Ishikawa (cell line): ENCODE data around the gene CELSR2.

Source experiments
- CEBPB ChIP-seq: IDR thresholded peaks from 2 replicates; pipeline ENCODE4 v1.6.1; 2012
- CREB1 ChIP-seq: IDR thresholded peaks from 2 replicates; pipeline ENCODE4 v1.6.1; 2012; ENCODE audit warnings: low read depth
- EGR1 ChIP-seq: IDR thresholded peaks from 2 replicates; pipeline ENCODE4 v1.6.1; 2012
- EP300 ChIP-seq: IDR thresholded peaks from 2 replicates; pipeline ENCODE4 v1.6.1; 2012; ENCODE audit warnings: borderline replicate concordance
- FOXM1 ChIP-seq: IDR thresholded peaks from 2 replicates; pipeline ENCODE4 v1.6.1; 2012; ENCODE audit warnings: low read depth, borderline replicate concordance
- MAX ChIP-seq: IDR thresholded peaks from 2 replicates; pipeline ENCODE4 v1.6.1; 2012
- NFIC ChIP-seq: IDR thresholded peaks from 2 replicates; pipeline ENCODE4 v1.6.1; 2012
- RAD21 ChIP-seq: IDR thresholded peaks from 2 replicates; pipeline ENCODE4 v1.6.1; 2012; ENCODE audit warnings: low read depth
- REST ChIP-seq: IDR thresholded peaks from 2 replicates; pipeline ENCODE4 v1.6.1; 2012; ENCODE audit warnings: low read depth, mild to moderate bottlenecking
- TAF1 ChIP-seq: IDR thresholded peaks from 2 replicates; pipeline ENCODE4 v1.6.1; 2012; ENCODE audit warnings: low read depth, mild to moderate bottlenecking
- TCF12 ChIP-seq: IDR thresholded peaks from 2 replicates; pipeline ENCODE4 v1.6.1; 2012; ENCODE audit warnings: low read depth
- TEAD4 ChIP-seq: IDR thresholded peaks from 2 replicates; pipeline ENCODE4 v1.6.1; 2012
- USF1 ChIP-seq: IDR thresholded peaks from 2 replicates; pipeline ENCODE4 v1.6.1; 2012
- YY1 ChIP-seq: IDR thresholded peaks from 2 replicates; pipeline ENCODE4 v1.6.1; 2012; ENCODE audit warnings: low read depth
- ZBTB7A ChIP-seq: IDR thresholded peaks from 2 replicates; pipeline ENCODE4 v1.6.1; 2012; ENCODE audit warnings: low read depth

Gene CELSR2

GRCh38 chr1:109315288-109315687 is 65.9 kb downstream of the CELSR2 start:
- TF ChIP-seq EGR1 (no peak), ZBTB7A (no peak), USF1 (no peak), NFIC (no peak), EP300 (no peak), CREB1 (no peak), REST (no peak), FOXM1 (no peak), TAF1 (no peak), RAD21 (no peak), TEAD4 (no peak), YY1 (no peak)

- no peak for TF ChIP-seq TAF1
- no peak for TF ChIP-seq YY1
- no peak for TF ChIP-seq TEAD4
- no peak for TF ChIP-seq EGR1
- no peak for TF ChIP-seq REST
- TF ChIP-seq CREB1, result no peak
- TF ChIP-seq MAX, result no peak
- no peak for TF ChIP-seq FOXM1
- no peak for TF ChIP-seq NFIC
- no peak for TF ChIP-seq TCF12
- TF ChIP-seq USF1, result no peak
- no peak for TF ChIP-seq EP300
These were observed 67.2 kb downstream of the CELSR2 start for GRCh38 chr1:109316506-109316905.

GRCh38 chr1:109319114-109319513 is 69.8 kb downstream of the CELSR2 start:
- no peak for TF ChIP-seq TEAD4
- no peak for TF ChIP-seq EP300
- no peak for TF ChIP-seq TCF12
- TF ChIP-seq YY1, result no peak
- TF ChIP-seq MAX, result no peak
- TF ChIP-seq TAF1, result no peak
- TF ChIP-seq ZBTB7A, result no peak
- no peak for TF ChIP-seq CREB1
- no peak for TF ChIP-seq RAD21
- no peak for TF ChIP-seq EGR1
- TF ChIP-seq CEBPB, result no peak
- no peak for TF ChIP-seq NFIC
- no peak for TF ChIP-seq FOXM1

- TF ChIP-seq MAX, result no peak
- no peak for TF ChIP-seq YY1
- TF ChIP-seq CEBPB, result no peak
- TF ChIP-seq REST, result no peak
- TF ChIP-seq CREB1, result no peak
- TF ChIP-seq EGR1, result no peak
- TF ChIP-seq RAD21, result no peak
- TF ChIP-seq TEAD4, result no peak
- no peak for TF ChIP-seq NFIC
- no peak for TF ChIP-seq ZBTB7A
- no peak for TF ChIP-seq TAF1
- no peak for TF ChIP-seq TCF12
- TF ChIP-seq EP300, result no peak
- no peak for TF ChIP-seq USF1
These were observed 73.6 kb downstream of the CELSR2 start for GRCh38 chr1:109322974-109323373.
